Measurements from ENCODE around the gene ZNF24.

DNA sequence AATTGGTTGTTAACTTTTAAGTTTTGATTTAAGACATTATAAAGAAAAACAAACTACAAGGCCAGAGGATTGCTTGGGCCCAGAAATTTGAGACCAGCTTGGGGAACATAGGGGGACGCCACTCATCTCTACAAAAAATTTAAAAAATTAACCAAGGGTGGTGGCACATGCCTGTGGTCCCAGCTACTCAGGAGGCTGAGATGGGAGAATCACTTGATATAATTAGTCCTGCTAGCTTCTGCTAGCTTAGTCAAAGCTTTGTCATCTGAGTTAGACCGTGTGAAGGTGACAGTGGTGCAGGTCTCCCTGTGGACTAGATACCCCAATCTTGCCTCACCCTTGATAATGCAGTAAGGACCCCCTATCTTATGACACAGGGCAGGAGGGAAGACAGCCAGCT lies 38.9 kb upstream of the ZNF24 start:
- TF ChIP-seq CTCF (IDR thresholded peaks at IDR 0.05), result no peak
- no peak for TF ChIP-seq POLR2A (IDR thresholded peaks at IDR 0.05)
